SH-SY5Y (cell line): ENCODE results near the gene MTRR.

Source experiments
- GATA2 ChIP-seq: IDR thresholded peaks from 2 replicates; pipeline ENCODE4 v1.6.1; 2011; ENCODE audit warnings: mild to moderate bottlenecking, low read depth, low read length
- GATA3 ChIP-seq: IDR thresholded peaks from 2 replicates; pipeline ENCODE4 v1.6.1; 2011; ENCODE audit warnings: low read depth, mild to moderate bottlenecking, low read length, moderate library complexity

DNA sequence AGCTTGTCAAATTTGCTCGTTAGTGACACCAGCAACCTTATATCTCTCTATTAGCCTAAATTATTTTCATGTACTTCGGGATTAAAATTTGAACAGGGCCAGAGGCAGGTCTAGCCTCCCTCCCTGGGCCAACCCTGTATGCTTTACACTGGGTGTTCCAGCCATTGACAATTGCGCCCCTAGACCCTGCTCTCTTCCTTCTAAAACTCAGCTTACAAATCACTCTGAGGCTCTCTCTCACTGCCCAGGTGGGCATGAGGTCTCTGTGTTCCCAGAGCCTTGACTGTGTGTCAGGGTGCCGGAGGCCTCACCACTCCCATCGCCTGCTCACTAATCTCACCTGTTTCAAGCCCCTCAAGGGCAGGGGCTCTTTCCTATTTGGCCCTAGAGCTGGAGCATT lies 11.6 kb upstream of the MTRR start:
- TF ChIP-seq GATA3: no peak
- no peak for TF ChIP-seq GATA2
